Sigmoid colon (tissue), 7 donors: ENCODE measurements around the gene ACADL. TPM values are rescaled to one million over a fixed set of nuclear protein-coding genes. Genes with fewer than 3 reads are reported as not detected.

Experiments
- DNase-seq: peaks from one replicate; pipeline ENCODE4 v3.0.0-alpha.2; 2019
- H3K27ac ChIP-seq, 4 donors: fragments of 200-600 bp; sonication (generic); one replicate each; pipeline ENCODE4 v1.5.1; 2016 to 2019; ENCODE audit warnings: mild to moderate bottlenecking in 1 of 4
- H3K27me3 ChIP-seq, 3 donors: fragments of 200-600 bp; sonication (generic); one replicate each; pipeline ENCODE4 v1.5.1; 2019; ENCODE audit warnings: mild to moderate bottlenecking in 1 of 3
- H3K36me3 ChIP-seq, 4 donors: fragments of 200-600 bp; sonication (generic); one replicate each; pipeline ENCODE4 v1.5.1; 2016 to 2019
- H3K4me1 ChIP-seq, 4 donors: fragments of 200-600 bp; sonication (generic); one replicate each; pipeline ENCODE4 v1.5.1; 2017 to 2019
- H3K4me3 ChIP-seq, 4 donors: fragments of 200-600 bp; sonication (generic); one replicate each; pipeline ENCODE4 v1.5.1; 2017 to 2019; ENCODE audit warnings: mild to moderate bottlenecking in 2 of 4, moderate library complexity in 1 of 4
- H3K9me3 ChIP-seq, 4 donors: fragments of 200-600 bp in 3 of 4; sonication (generic) in 3 of 4; one replicate each; pipeline versions ENCODE4 v1.5.1 to v1.6.1; 2013 to 2019
- CTCF ChIP-seq, 4 experiments: fragments of 450-650 bp in 3 of 4; fragments of 200-600 bp in 1 of 4; IDR thresholded peaks; one replicate each; pipeline ENCODE4 v1.5.1; 2016 to 2019; ENCODE audit warnings: antibody characterized with exemption in 4 of 4, mild to moderate bottlenecking in 3 of 4, moderate library complexity in 2 of 4
- EP300 ChIP-seq, 4 donors: sonication (generic); formaldehyde crosslinking; IDR thresholded peaks; one replicate each; pipeline ENCODE4 v1.6.1; 2017; ENCODE audit warnings: antibody characterized with exemption in 4 of 4
- POLR2A ChIP-seq, 2 donors: fragments of 450-650 bp; IDR thresholded peaks; one replicate each; pipeline ENCODE4 v1.6.1; 2016; ENCODE audit warnings: antibody characterized with exemption in 2 of 2, mild to moderate bottlenecking in 2 of 2, moderate library complexity in 2 of 2
- POLR2AphosphoS5 ChIP-seq, 4 donors: sonication (generic); formaldehyde crosslinking; IDR thresholded peaks; one replicate each; pipeline ENCODE4 v1.6.1; 2017; ENCODE audit warnings: antibody characterized with exemption in 4 of 4
- WGBS, 2 donors: extraction: QIAGEN DNeasy Blood & Tissue Kit; methylation state at CpG; one replicate each; pipeline ENCODE4 v1.1.7; 2013; 5-methylcytosine and 5-hydroxymethylcytosine counted together
- intact Hi-C: fragments of 100-400 bp; cut with DNase I; formaldehyde crosslinking; loops from one replicate; pipeline ENCODE4 v1.15.1; 2023
- polyA plus RNA-seq, 3 donors: library from polyadenylated mRNA; stranded (reverse); fragments of 200-250 nt; gene quantifications; one replicate each; pipeline ENCODE4 v1.2.3, GENCODE V29; 2013
- total RNA-seq, 4 donors: library from RNA; depleted of rRNA; stranded (reverse); fragments of >200 nt; gene quantifications; one replicate each; pipeline ENCODE4 v1.1.0, GENCODE V29; 2016
- donor health status: healthy with polysubstance abuse.
- donor health status: Bipolar disorder and iron deficiency.
- donor health status: healthy.

ACADL gene
- total and polyA plus RNA-seq, 7 donors, result 0.15 to 4.7 (median 2.4) TPM; not detected in 1

- WGBS, 2 donors, result 0% methylated on average over 6 of the region's 6 CpGs
- intact Hi-C loops, result loop anchor here (2.0 kb wide), 1 partner anchor 167 kb away; the partner anchor contains the start of gene RPE
Observed at GRCh38 chr2:210170196-210170445, 55.1 kb downstream of the ACADL start.

GRCh38 chr2:210169516-210170195, 55.6 kb downstream of the ACADL start:
- no peaks in the 10 kb centered on the region for H3K36me3 ChIP-seq
- intact Hi-C loops, result loop anchor here (2.0 kb wide), 1 partner anchor 167 kb away; the partner anchor contains the start of gene RPE
- 21 to 30% methylated on average over 6 of the region's 6 CpGs for WGBS, 2 donors
- H3K27ac ChIP-seq, result peak overlapping the region; percentile 99 to 100 (median 100)
- peak overlapping the region; percentile 76 to 98 (median 94) for H3K4me3 ChIP-seq
- H3K4me1 ChIP-seq, result peaks cover 0 to 50% (median 43%) of the 10 kb centered on the region in 4 donors
- no peaks in the 10 kb centered on the region for H3K9me3 ChIP-seq
- DNase-seq, result no peak
- no peaks in the 10 kb centered on the region for H3K27me3 ChIP-seq
- TF ChIP-seq CTCF (IDR thresholded peaks at IDR 0.05), result no peak
- TF ChIP-seq POLR2AphosphoS5 (IDR thresholded peaks at IDR 0.05), result peak in 2 of 4 donors; percentile 13 to 46
- TF ChIP-seq POLR2A (IDR thresholded peaks at IDR 0.05), result no peak

More at GRCh38 chr2:210170196-210170445, 55.1 kb downstream of the ACADL start:
- no peaks in the 10 kb centered on the region for H3K27me3 ChIP-seq
- H3K4me1 ChIP-seq, result peaks cover 0 to 50% (median 43%) of the 10 kb centered on the region in 4 donors
- no peaks in the 10 kb centered on the region for H3K9me3 ChIP-seq
- no peak for TF ChIP-seq POLR2A (IDR thresholded peaks at IDR 0.05)
- no peak for TF ChIP-seq CTCF (IDR thresholded peaks at IDR 0.05)
- TF ChIP-seq EP300 (IDR thresholded peaks at IDR 0.05), result no peak
- no peak for TF ChIP-seq POLR2AphosphoS5 (IDR thresholded peaks at IDR 0.05)
- H3K36me3 ChIP-seq, result no peaks in the 10 kb centered on the region
- peak overlapping the region; percentile 99 to 100 (median 100) for H3K27ac ChIP-seq
- no peak for DNase-seq
- peak overlapping the region; percentile 76 to 98 (median 94) for H3K4me3 ChIP-seq

- H3K4me3 ChIP-seq, result no peak overlapping the region
- no peak for DNase-seq
- 42 to 57% methylated on average over 1 of the region's 1 CpG for WGBS, 2 donors
- TF ChIP-seq POLR2AphosphoS5 (IDR thresholded peaks at IDR 0.05) (no peak), POLR2A (IDR thresholded peaks at IDR 0.05) (no peak), CTCF (IDR thresholded peaks at IDR 0.05) (no peak), EP300 (IDR thresholded peaks at IDR 0.05) (no peak)
- intact Hi-C loops, result no loop called here
- no peaks in the 10 kb centered on the region for H3K36me3 ChIP-seq
- H3K27me3 ChIP-seq, result no peaks in the 10 kb centered on the region
- H3K9me3 ChIP-seq, result no peaks in the 10 kb centered on the region
- H3K27ac ChIP-seq, result peak overlapping the region; percentile 99 to 100 (median 100)
- peaks cover 0 to 52% (median 48%) of the 10 kb centered on the region in 4 donors for H3K4me1 ChIP-seq
Observed at GRCh38 chr2:210167227-210167626, 58.0 kb downstream of the ACADL start.

GRCh38 chr2:210162466-210163124, 62.7 kb downstream of the ACADL start:
- intact Hi-C loops, result no loop called here
- H3K27ac ChIP-seq, result peak overlapping the region in 2 of 4 donors; percentile 12 to 18
- H3K4me1 ChIP-seq, result peaks cover 0 to 40% (median 29%) of the 10 kb centered on the region in 4 donors
- H3K4me3 ChIP-seq, result no peak overlapping the region
- TF ChIP-seq POLR2AphosphoS5 (IDR thresholded peaks at IDR 0.05), result no peak
- 15 to 32% methylated on average over 6 of the region's 6 CpGs for WGBS, 2 donors
- H3K9me3 ChIP-seq, result no peaks in the 10 kb centered on the region
- H3K27me3 ChIP-seq, result no peaks in the 10 kb centered on the region
- no peaks in the 10 kb centered on the region for H3K36me3 ChIP-seq
- no peak for DNase-seq

GRCh38 chr2:210159059-210159458, 66.2 kb downstream of the ACADL start:
- Histone ChIP-seq H3K9me3 (no peaks in the 10 kb centered on the region), H3K27me3 (no peaks in the 10 kb centered on the region), H3K4me1 (peaks cover 0 to 18% (median 8%) of the 10 kb centered on the region in 4 donors), H3K36me3 (peaks cover 0 to 5% (median 2%) of the 10 kb centered on the region in 4 donors), H3K27ac (no peak overlapping the region), H3K4me3 (no peak overlapping the region)
- no peak for TF ChIP-seq POLR2AphosphoS5 (IDR thresholded peaks at IDR 0.05)
- no peak for TF ChIP-seq CTCF (IDR thresholded peaks at IDR 0.05)
- no peak for TF ChIP-seq POLR2A (IDR thresholded peaks at IDR 0.05)
- TF ChIP-seq EP300 (IDR thresholded peaks at IDR 0.05), result no peak
- 78 to 96% methylated on average over 3 of the region's 3 CpGs for WGBS, 2 donors
- DNase-seq, result no peak
- intact Hi-C loops, result no loop called here
